Stimulated activated CD4-positive, alpha-beta T cell treated with anti-CD3 and anti-CD28 coated beads, Interleukin-12 subunit alpha, Interleukin-12 subunit beta, amount 100 ng/mL, for 24 hours (primary cell): ENCODE measurements around the gene ST7.
"Not testable (repeated sequence)": the region's sequence is repeated elsewhere in the genome, so short reads cannot be mapped to it uniquely, and the experiment has no call there.

Source experiments
- DNase-seq, 2 experiments: peaks; one replicate each; pipeline ENCODE4 v3.0.0-alpha.2; 2020; ENCODE audit warnings: low read depth in 2 of 2

ST7 gene

GRCh38 chr7:117030793-117031192, 77.5 kb downstream of the ST7 start:
- DNase-seq = not testable (repeated sequence)

- DNase-seq = no peak
These were observed 79.5 kb downstream of the ST7 start for GRCh38 chr7:117032810-117033209.

- no peak for DNase-seq
These were observed 81.7 kb downstream of the ST7 start for GRCh38 chr7:117034851-117035464.

- DNase-seq = no peak
These were observed 82.2 kb downstream of the ST7 start for GRCh38 chr7:117035465-117035862.

- DNase-seq = no peak
These were observed 82.9 kb downstream of the ST7 start for GRCh38 chr7:117036053-117036669.

GRCh38 chr7:117036836-117037235, 83.5 kb downstream of the ST7 start:
- DNase-seq = no peak

- no peak for DNase-seq
These were observed 85.1 kb downstream of the ST7 start for GRCh38 chr7:117038408-117038807.

GRCh38 chr7:117041007-117041406, 87.7 kb downstream of the ST7 start:
- DNase-seq = no peak

GRCh38 chr7:117041822-117042221, 88.5 kb downstream of the ST7 start:
- DNase-seq = no peak

- no peak for DNase-seq
These were observed 90.0 kb downstream of the ST7 start for GRCh38 chr7:117043108-117043825.

- no peak for DNase-seq
These were observed 91.4 kb downstream of the ST7 start for GRCh38 chr7:117044664-117045063.

GRCh38 chr7:117045927-117046710, 92.8 kb downstream of the ST7 start:
- no peak for DNase-seq

- no peak for DNase-seq
These were observed 94.2 kb downstream of the ST7 start for GRCh38 chr7:117047496-117047895.

GRCh38 chr7:117048114-117048866, 95.0 kb downstream of the ST7 start:
- no peak for DNase-seq

GRCh38 chr7:117048882-117049281, 95.6 kb downstream of the ST7 start:
- DNase-seq = no peak

GRCh38 chr7:117051808-117052207, 98.5 kb downstream of the ST7 start:
- DNase-seq = no peak

- no peak for DNase-seq
These were observed 100.1 kb downstream of the ST7 start for GRCh38 chr7:117053432-117053831.

- no peak for DNase-seq
These were observed 108.5 kb downstream of the ST7 start for GRCh38 chr7:117061751-117062150.

- no peak for DNase-seq
These were observed 109.0 kb downstream of the ST7 start for GRCh38 chr7:117062300-117062699.

- no peak for DNase-seq
These were observed 111.4 kb downstream of the ST7 start for GRCh38 chr7:117064688-117065087.

- DNase-seq = no peak
These were observed 112.4 kb downstream of the ST7 start for GRCh38 chr7:117065571-117066150.
